K562 (cell line): ENCODE data around the gene ZNF672. TPM values are rescaled to one million over a fixed set of nuclear protein-coding genes. Genes with fewer than 3 reads are reported as not detected.

Experiments
- CEBPB ChIP-seq: fragments of 450-650 bp; IDR thresholded peaks from 2 replicates; pipeline ENCODE4 v1.6.1; 2016; ENCODE audit warnings: missing genetic modification characterization, missing compliant biosample characterization
- CEBPG ChIP-seq, 3 experiments: fragments of 200-800 bp in 1 of 3; sonication (Bioruptor generic) in 1 of 3; sonication (generic) in 1 of 3; formaldehyde crosslinking in 1 of 3; IDR thresholded peaks in 2 of 3; conservative IDR thresholded peaks in 1 of 3; 2 replicates each; pipeline versions ENCODE4 v1.6.1 to v1.8.0; 2016 to 2022; ENCODE audit warnings: missing compliant biosample characterization in 2 of 3, missing genetic modification characterization in 2 of 3, mild to moderate bottlenecking in 1 of 3, missing genetic modification reagents in 1 of 3
- E2F4 ChIP-seq: sonication (generic); formaldehyde crosslinking; IDR thresholded peaks from 2 replicates; pipeline ENCODE4 v1.8.0; 2022; ENCODE audit warnings: mild to moderate bottlenecking, low read depth, missing genetic modification reagents
- E4F1 ChIP-seq: fragments of 250-450 bp; sonication (Bioruptor Pico); IDR thresholded peaks from 2 replicates; pipeline ENCODE4 v1.5.0; 2021; ENCODE audit warnings: mild to moderate bottlenecking, borderline replicate concordance
- GTF2A2 ChIP-seq: IDR thresholded peaks from 2 replicates; pipeline ENCODE4 v1.6.1; 2016; ENCODE audit warnings: mild to moderate bottlenecking, missing genetic modification characterization, missing compliant biosample characterization
- HDAC3 ChIP-seq: fragments of 450-650 bp; IDR thresholded peaks from 2 replicates; pipeline ENCODE4 v1.6.1; 2018; ENCODE audit warnings: borderline replicate concordance, mild to moderate bottlenecking, moderate library complexity; ENCODE audit not compliant: partially characterized antibody
- HES1 ChIP-seq: fragments of 450-650 bp; IDR thresholded peaks from 2 replicates; pipeline ENCODE4 v1.6.1; 2016; ENCODE audit warnings: low read depth, mild to moderate bottlenecking, moderate library complexity
- KAT7 ChIP-seq: sonication (generic); formaldehyde crosslinking; IDR thresholded peaks from 2 replicates; pipeline ENCODE4 v1.8.0; 2022; ENCODE audit warnings: missing genetic modification reagents, mild to moderate bottlenecking, borderline replicate concordance
- MBD1 ChIP-seq: fragments of 250-450 bp; sonication (Bioruptor Pico); IDR thresholded peaks from 2 replicates; pipeline ENCODE4 v1.8.0; 2022; ENCODE audit warnings: inconsistent platforms
- NFATC3 ChIP-seq: fragments of 450-650 bp; IDR thresholded peaks from 2 replicates; pipeline ENCODE4 v1.6.1; 2017; ENCODE audit warnings: mild to moderate bottlenecking
- NR1H2 ChIP-seq: sonication (generic); formaldehyde crosslinking; IDR thresholded peaks from 2 replicates; pipeline ENCODE4 v1.4.0; 2020; ENCODE audit warnings: mild to moderate bottlenecking, missing genetic modification reagents
- NR2C2 ChIP-seq, 2 experiments: fragments of 200-800 bp in 1 of 2; sonication (Bioruptor generic) in 1 of 2; sonication (generic) in 1 of 2; formaldehyde crosslinking in 1 of 2; IDR thresholded peaks; 2 replicates each; pipeline versions ENCODE4 v1.6.1 to v1.8.0; 2016 to 2022; ENCODE audit warnings: mild to moderate bottlenecking in 1 of 2, missing compliant biosample characterization in 1 of 2, missing genetic modification characterization in 1 of 2, missing genetic modification reagents in 1 of 2
- SRSF9 ChIP-seq: fragments of 200-400 bp; formaldehyde crosslinking; IDR thresholded peaks from 2 replicates; pipeline ENCODE4 v1.6.1; 2017; ENCODE audit warnings: low read depth, low read length, borderline replicate concordance
- TRIM24 ChIP-seq, 2 experiments: fragments of 450-650 bp; IDR thresholded peaks; 2 replicates each; pipeline ENCODE4 v1.6.1; 2016
- XRCC5 ChIP-seq: fragments of 200-400 bp; formaldehyde crosslinking; IDR thresholded peaks from 2 replicates; pipeline ENCODE4 v1.6.1; 2017; ENCODE audit warnings: low read depth, mild to moderate bottlenecking, low read length
- ZBTB2 ChIP-seq: fragments of 450-650 bp; IDR thresholded peaks from 2 replicates; pipeline ENCODE4 v1.6.1; 2016; ENCODE audit warnings: antibody characterized with exemption
- ZBTB8A ChIP-seq: fragments of 450-650 bp; IDR thresholded peaks from 2 replicates; pipeline ENCODE4 v1.6.1; 2018; ENCODE audit warnings: mild to moderate bottlenecking, moderate library complexity; ENCODE audit not compliant: partially characterized antibody
- ZNF311 ChIP-seq: fragments of 250-450 bp; sonication (Bioruptor Pico); IDR thresholded peaks from 2 replicates; pipeline ENCODE4 v1.4.0; 2020; ENCODE audit warnings: mild to moderate bottlenecking, moderate library complexity
- polyA plus RNA-seq, 8 experiments: library from polyadenylated mRNA; depleted of rRNA in 4 of 8; stranded (reverse) in 5 of 8; unstranded in 3 of 8; fragments of >200 nt; fragmentation: Nextera tagmentation in 2 of 8; fragmentation: Illumina TruSeq in 1 of 8; extraction: Ambion mirVana in 2 of 8; extraction: Trizol in 1 of 8; gene quantifications; 2 replicates each; pipeline versions ENCODE4 v1.2.1 to v1.2.3, GENCODE V29; 2011 to 2014; ENCODE audit warnings: inconsistent platforms in 1 of 8, missing spikeins in 1 of 8
- total RNA-seq, 7 experiments: library from RNA; depleted of rRNA in 6 of 7; stranded (reverse); fragments of >200 nt in 6 of 7; fragmentation: Illumina TruSeq in 2 of 7; extraction: Trizol in 2 of 7; gene quantifications; 2 replicates each; pipeline versions ENCODE4 v1.2.1 to v1.2.3, GENCODE V29; 2011 to 2021; ENCODE audit warnings: low replicate concordance in 1 of 7

ZNF672 gene
- total and polyA plus RNA-seq, 9 of the 15 experiments (the other 6 are each of a cell fraction or from before 2014, with no cell fraction given) = 1.9 to 57.9 (median 24.1) TPM

GRCh38 chr1:248890549-248891498 is 52.8 kb downstream of the ZNF672 start (continued):
- TF ChIP-seq ZBTB2 (0 out of 2 replicates have a peak, but pooled peaks have one; percentile 25), NR1H2 (CRISPR knock-in tag) (no peak), MBD1 (no peak), NFATC3 (no peak), TRIM24 (IDR thresholded peaks at IDR 0.05) (peak in 1 of 2 experiments; percentile 29; a peak in 1 of 4 replicates), NR2C2 (CRISPR knock-in tag; IDR thresholded peaks at IDR 0.05) (no peak), NR2C2 (tag; IDR thresholded peaks at IDR 0.05) (no peak), CEBPB (tag) (peak; percentile 62), E2F4 (0 out of 2 replicates have a peak, but pooled peaks have one; percentile 23), GTF2A2 (tag) (no peak), CEBPG (CRISPR knock-in tag; IDR thresholded peaks at IDR 0.05) (0 out of 2 replicates have a peak, but pooled peaks have one; percentile 32), CEBPG (tag; conservative IDR thresholded peaks at IDR 0.05 in 1 of 2, IDR thresholded peaks at IDR 0.05 in 1 of 2) (peak in 1 of 2 experiments; percentile 9; a peak in 1 of 4 replicates), ZNF311 (CRISPR knock-in tag) (no peak), XRCC5 (no peak), HES1 (no peak), KAT7 (CRISPR knock-in tag) (no peak), HDAC3 (no peak), E4F1 (CRISPR knock-in tag) (no peak), ZBTB8A (no peak), SRSF9 (no peak)
